DND-41 (cell line): ENCODE results near the gene PGF.

Source experiments
- ATAC-seq: fragments of 200-7000 bp; cut with Tn5 transposase; 3 replicates; pipeline ENCODE4 v1.9.1; 2021; ENCODE audit warnings: low read depth; ENCODE audit not compliant: insufficient read depth
- DNase-seq: peaks from one replicate; pipeline ENCODE4 v3.0.0-alpha.2; 2020
- H2AFZ ChIP-seq: 2 replicates; pipeline ENCODE4 v1.6.0; 2012; ENCODE audit warnings: low read depth, low read length
- H3K27ac ChIP-seq: 2 replicates; pipeline ENCODE4 v1.5.1; 2012; ENCODE audit warnings: low read length, inconsistent platforms
- H3K27me3 ChIP-seq: fragments of 200-600 bp; sonication (generic); 2 replicates; pipeline ENCODE4 v1.6.0; 2012; ENCODE audit warnings: low read length, mild to moderate bottlenecking, inconsistent platforms; ENCODE audit not compliant: insufficient read depth, poor library complexity
- H3K36me3 ChIP-seq: 2 replicates; pipeline ENCODE4 v1.5.1; 2012; ENCODE audit warnings: low read length, inconsistent platforms; ENCODE audit not compliant: insufficient read depth
- H3K4me1 ChIP-seq: 2 replicates; pipeline ENCODE4 v1.5.1; 2012; ENCODE audit warnings: mild to moderate bottlenecking, low read length; ENCODE audit not compliant: insufficient read depth
- H3K4me2 ChIP-seq: 2 replicates; pipeline ENCODE4 v1.6.0; 2012; ENCODE audit warnings: mild to moderate bottlenecking, moderate library complexity, low read length, inconsistent platforms; ENCODE audit not compliant: insufficient read depth
- H3K4me3 ChIP-seq, 2 experiments: fragments of 200-600 bp in 1 of 2; shearing (Covaris generic) in 1 of 2; 2 replicates each; pipeline ENCODE4 v1.5.1; 2012 to 2016; ENCODE audit warnings: inconsistent platforms in 2 of 2, low read length in 2 of 2, mild to moderate bottlenecking in 2 of 2, low read depth in 1 of 2, moderate library complexity in 1 of 2
- H3K79me2 ChIP-seq: 2 replicates; pipeline ENCODE4 v1.6.0; 2012; ENCODE audit warnings: low read length, inconsistent platforms; ENCODE audit not compliant: insufficient read depth
- H3K9ac ChIP-seq: 2 replicates; pipeline ENCODE4 v1.6.0; 2012; ENCODE audit warnings: low read depth, mild to moderate bottlenecking, inconsistent platforms, low read length, moderate library complexity
- H3K9me3 ChIP-seq: 2 replicates; pipeline ENCODE4 v1.5.1; 2012; ENCODE audit warnings: low read length, moderate library complexity, mild to moderate bottlenecking, inconsistent platforms; ENCODE audit not compliant: insufficient read depth, severe bottlenecking
- H4K20me1 ChIP-seq: 2 replicates; pipeline ENCODE4 v1.6.0; 2012; ENCODE audit warnings: low read length; ENCODE audit not compliant: insufficient read depth
- CTCF ChIP-seq: IDR thresholded peaks from 2 replicates; pipeline ENCODE4 v1.5.1; 2012; ENCODE audit warnings: borderline replicate concordance, low read length, moderate library complexity, mild to moderate bottlenecking; ENCODE audit not compliant: poor library complexity, severe bottlenecking; ENCODE audit errors: extremely low read depth
- EZH2 ChIP-seq: IDR thresholded peaks from 3 replicates; pipeline ENCODE4 v1.6.1; 2012; ENCODE audit warnings: borderline replicate concordance, low read depth, mild to moderate bottlenecking, moderate library complexity, low read length, inconsistent platforms; ENCODE audit not compliant: severe bottlenecking

Gene PGF

DNA sequence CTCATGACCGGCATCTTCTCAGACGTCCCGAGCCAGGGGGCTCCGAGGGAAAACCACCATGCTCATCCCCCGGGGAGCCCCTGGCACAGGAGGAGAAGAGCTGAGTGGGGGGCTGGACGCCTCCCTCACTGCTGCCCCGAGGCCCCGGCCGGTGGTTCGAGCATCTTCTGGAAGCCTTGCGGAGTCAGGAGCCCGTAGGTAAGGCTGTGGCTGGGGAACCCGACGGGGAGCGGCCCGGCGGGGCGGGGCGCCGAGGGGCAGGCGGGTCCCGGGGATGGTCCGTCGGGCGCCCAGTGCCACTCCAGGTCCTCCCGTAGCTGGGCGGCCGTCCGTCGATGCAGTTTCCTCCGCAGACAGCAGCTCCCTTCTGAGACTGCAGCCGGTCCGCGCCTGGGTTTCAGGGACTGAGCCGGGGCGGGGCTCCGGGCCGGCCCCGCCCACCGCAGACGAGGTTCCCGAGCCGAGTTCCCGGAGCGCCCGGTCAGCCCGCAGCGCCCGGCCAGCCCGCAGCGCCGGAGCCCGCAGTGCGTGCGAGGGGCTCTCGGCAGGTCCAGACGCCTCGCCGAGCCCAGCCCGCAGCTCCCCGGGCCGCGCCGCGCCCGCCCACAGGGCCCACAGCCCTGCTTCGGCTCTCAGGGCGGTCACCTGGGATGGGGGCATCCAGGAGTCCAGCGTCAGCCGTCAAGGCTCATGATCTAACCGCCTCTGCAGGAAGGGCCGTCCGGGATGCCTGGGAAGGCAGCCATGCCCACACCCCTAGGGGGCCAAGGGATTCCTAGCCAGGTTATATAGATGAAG lies at the start of gene PGF:
Gene PGF, minus strand, starts transcription at position 369 of the 798 bp plus-strand sequence. Its CDS starts 355 bp downstream, at position 14.
- DNase-seq (no peak), ATAC-seq (no peak)
- Histone ChIP-seq H3K27me3 (no peaks in the 10 kb centered on the region), H3K4me3 (no peak within 1 kb of the TSS), H3K9ac (no peak within 1 kb of the TSS), H4K20me1 (no peaks in the 10 kb centered on the region), H3K4me1 (no peaks in the 10 kb centered on the region), H3K36me3 (no peaks in the 10 kb centered on the region), H3K27ac (no peak within 1 kb of the TSS), H2AFZ (no peak within 1 kb of the TSS), H3K4me2 (no peak within 1 kb of the TSS), H3K79me2 (no peaks in the 10 kb centered on the region), H3K9me3 (no peaks in the 10 kb centered on the region)
- TF ChIP-seq CTCF, result no peak
- no peak for TF ChIP-seq EZH2

DNA sequence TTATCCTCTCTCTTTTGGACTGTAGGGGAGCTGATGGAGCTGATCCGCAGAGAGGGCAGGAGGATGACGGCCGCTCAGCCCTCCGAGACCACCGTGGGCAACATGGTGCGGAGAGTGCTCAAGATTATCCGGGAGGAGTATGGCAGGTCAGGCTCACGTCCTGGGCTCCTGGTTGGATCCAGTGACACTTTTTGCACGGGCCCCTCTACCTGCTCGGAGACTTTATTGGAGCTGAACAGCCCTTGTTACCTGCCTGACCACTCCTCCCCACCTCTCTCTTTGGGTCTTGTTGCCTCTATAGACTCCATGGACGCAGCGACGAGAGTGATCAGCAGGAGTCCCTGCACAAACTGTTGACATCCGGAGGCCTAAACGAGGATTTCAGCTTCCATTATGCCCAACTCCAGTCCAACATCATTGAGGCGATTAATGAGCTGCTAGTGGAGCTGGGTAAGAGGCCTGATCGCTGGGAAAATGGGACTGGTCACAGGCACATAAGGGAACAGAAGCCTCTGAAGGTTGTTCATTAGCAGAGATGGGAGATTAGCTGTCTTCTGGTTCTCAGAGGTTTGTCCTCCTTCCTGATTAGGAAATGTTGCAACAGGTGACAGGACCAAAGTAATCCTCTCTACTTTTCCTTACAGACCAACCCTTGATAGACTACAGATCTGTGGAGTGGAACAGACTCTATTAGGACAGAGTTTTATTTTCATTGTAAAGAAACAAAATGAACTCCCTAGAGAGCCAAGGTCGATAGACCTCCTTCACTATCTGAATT lies 48.0 kb upstream of the PGF start:
- H3K4me2 ChIP-seq, result peak overlapping the region; percentile 95
- no peaks in the 10 kb centered on the region for H3K9me3 ChIP-seq
- H3K4me1 ChIP-seq, result peaks cover 30% of the 10 kb centered on the region
- H4K20me1 ChIP-seq, result 0 out of 2 replicates have a peak, but pooled peaks cover 3% of the 10 kb centered on the region
- H3K4me3 ChIP-seq, result peak overlapping the region; percentile 95 to 97; a peak in 3 of 4 replicates
- peaks cover 50% of the 10 kb centered on the region for H3K36me3 ChIP-seq
- H2AFZ ChIP-seq, result peak overlapping the region; percentile 96
- no peaks in the 10 kb centered on the region for H3K27me3 ChIP-seq
- TF ChIP-seq EZH2 (no peak), CTCF (no peak)
- no peak for ATAC-seq
- H3K27ac ChIP-seq, result peak overlapping the region; percentile 87
- peak overlapping the region; percentile 84 for H3K9ac ChIP-seq
- no peak for DNase-seq
- H3K79me2 ChIP-seq, result peaks cover 22% of the 10 kb centered on the region

DNA sequence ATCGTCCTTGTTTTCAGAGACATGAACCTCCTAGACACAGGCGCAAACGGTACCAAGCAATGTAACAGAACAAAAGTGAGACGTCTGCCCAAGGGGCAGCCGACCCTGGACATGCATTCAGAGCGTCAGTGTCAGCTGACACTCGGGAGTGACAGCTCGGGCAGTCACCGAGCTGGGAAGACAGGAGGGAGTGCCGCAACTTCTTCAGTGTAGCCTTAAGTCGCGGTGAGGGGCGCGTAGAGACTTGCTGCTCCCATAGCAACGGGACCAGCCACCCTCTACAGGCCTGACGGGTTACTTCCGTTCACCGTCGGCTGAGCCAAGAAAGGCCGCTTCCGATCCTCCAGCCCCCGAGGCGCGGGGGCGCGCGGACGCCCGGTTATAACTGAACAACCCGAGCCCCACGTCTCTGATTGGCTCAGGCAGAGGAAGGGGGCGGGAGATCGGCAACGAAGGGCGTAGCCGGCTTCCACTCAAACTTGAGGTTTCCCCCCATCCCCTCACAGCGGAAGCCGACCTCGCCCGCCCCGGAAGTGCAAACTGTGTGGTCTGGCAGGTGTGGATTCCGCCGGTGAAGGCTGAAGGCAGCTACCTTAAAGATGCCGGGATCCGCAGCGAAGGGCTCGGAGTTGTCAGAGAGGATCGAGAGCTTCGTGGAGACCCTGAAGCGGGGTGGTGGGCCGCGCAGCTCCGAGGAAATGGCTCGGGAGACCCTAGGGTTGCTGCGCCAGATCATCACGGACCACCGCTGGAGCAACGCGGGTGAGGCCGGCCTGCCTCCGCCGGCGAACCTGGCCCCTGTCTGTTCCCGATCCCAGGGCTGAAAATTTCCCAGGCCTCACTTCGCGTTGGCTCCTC lies 47.2 kb upstream of the PGF start, which contains the start of gene EIF2B2:
Gene EIF2B2, plus strand, starts transcription at position 530 of the 858 bp plus-strand sequence. Its CDS starts 70 bp downstream, at position 600.
- Histone ChIP-seq H2AFZ (peak within 1 kb of the TSS; percentile 96), H3K27me3 (no peaks in the 10 kb centered on the region), H3K36me3 (peaks cover 42% of the 10 kb centered on the region), H4K20me1 (0 out of 2 replicates have a peak, but pooled peaks cover 3% of the 10 kb centered on the region), H3K27ac (peak within 1 kb of the TSS; percentile 87), H3K9me3 (no peaks in the 10 kb centered on the region), H3K79me2 (peaks cover 22% of the 10 kb centered on the region), H3K4me3 (peak within 1 kb of the TSS; percentile 95 to 97; a peak in 3 of 4 replicates), H3K4me2 (peak within 1 kb of the TSS; percentile 95), H3K9ac (peak within 1 kb of the TSS; percentile 84), H3K4me1 (peaks cover 30% of the 10 kb centered on the region)
- DNase-seq (peak; percentile 99), ATAC-seq (peak; percentile 96)
- TF ChIP-seq CTCF, result peak; percentile 18
- no peak for TF ChIP-seq EZH2
